Measurements from ENCODE around the gene CELF4.

The CELF4 gene

GRCh38 chr18:37405772-37406171 is 159.8 kb downstream of the CELF4 start:
- Histone ChIP-seq H3K4me3 (ENCODE audit: low read depth, low read length) (no peak overlapping the region), H3K27me3 (ENCODE audit: insufficient read depth, low read depth, severe bottlenecking) (no peaks in the 10 kb centered on the region), H3K36me3 (no peaks in the 10 kb centered on the region), H3K9me3 (ENCODE audit: severe bottlenecking) (no peaks in the 10 kb centered on the region), H3K27ac (no peak overlapping the region)
- TF ChIP-seq CTCF (IDR thresholded peaks at IDR 0.05; ENCODE audit: low read depth, low read length): no peak
- DNase-seq: no peak

GRCh38 chr18:37405229-37405628 is 160.4 kb downstream of the CELF4 start:
- no peak for TF ChIP-seq CTCF (IDR thresholded peaks at IDR 0.05; ENCODE audit: low read depth, low read length)
- Histone ChIP-seq H3K27ac (no peak overlapping the region), H3K36me3 (no peaks in the 10 kb centered on the region), H3K9me3 (ENCODE audit: severe bottlenecking) (no peaks in the 10 kb centered on the region), H3K4me3 (ENCODE audit: low read depth, low read length) (no peak overlapping the region), H3K27me3 (ENCODE audit: insufficient read depth, low read depth, severe bottlenecking) (no peaks in the 10 kb centered on the region)
- DNase-seq: no peak

- H3K9me3 ChIP-seq (ENCODE audit: severe bottlenecking): no peaks in the 10 kb centered on the region
- peak; percentile 61 for DNase-seq
- H3K36me3 ChIP-seq: no peaks in the 10 kb centered on the region
- no peaks in the 10 kb centered on the region for H3K27me3 ChIP-seq (ENCODE audit: insufficient read depth, low read depth, severe bottlenecking)
- no peak overlapping the region for H3K4me3 ChIP-seq (ENCODE audit: low read depth, low read length)
- no peak for TF ChIP-seq CTCF (IDR thresholded peaks at IDR 0.05; ENCODE audit: low read depth, low read length)
- no peak overlapping the region; the same call in 1 of the 2 replicates for H3K27ac ChIP-seq
Measured at GRCh38 chr18:37403788-37404187, 161.8 kb downstream of the CELF4 start.

- Histone ChIP-seq H3K9me3 (ENCODE audit: severe bottlenecking) (no peaks in the 10 kb centered on the region), H3K27me3 (ENCODE audit: insufficient read depth, low read depth, severe bottlenecking) (no peaks in the 10 kb centered on the region), H3K4me3 (ENCODE audit: low read depth, low read length) (no peak overlapping the region), H3K36me3 (no peaks in the 10 kb centered on the region), H3K27ac (peak overlapping the region; percentile 48)
- TF ChIP-seq CTCF (IDR thresholded peaks at IDR 0.05; ENCODE audit: low read depth, low read length): no peak
- DNase-seq: no peak
Measured at GRCh38 chr18:37403100-37403781, 162.4 kb downstream of the CELF4 start.

- DNase-seq: no peak
- Histone ChIP-seq H3K27ac (no peak overlapping the region), H3K27me3 (ENCODE audit: insufficient read depth, low read depth, severe bottlenecking) (no peaks in the 10 kb centered on the region), H3K36me3 (no peaks in the 10 kb centered on the region), H3K4me3 (ENCODE audit: low read depth, low read length) (no peak overlapping the region), H3K9me3 (ENCODE audit: severe bottlenecking) (no peaks in the 10 kb centered on the region)
- TF ChIP-seq CTCF (IDR thresholded peaks at IDR 0.05; ENCODE audit: low read depth, low read length): no peak
Measured at GRCh38 chr18:37402735-37403099, 162.9 kb downstream of the CELF4 start.

GRCh38 chr18:37400802-37401201 is 164.8 kb downstream of the CELF4 start:
- no peak for DNase-seq
- no peak for TF ChIP-seq CTCF (IDR thresholded peaks at IDR 0.05; ENCODE audit: low read depth, low read length)
- no peaks in the 10 kb centered on the region for H3K9me3 ChIP-seq (ENCODE audit: severe bottlenecking)
- H3K27ac ChIP-seq: no peak overlapping the region
- H3K4me3 ChIP-seq (ENCODE audit: low read depth, low read length): no peak overlapping the region
- no peaks in the 10 kb centered on the region for H3K36me3 ChIP-seq
- no peaks in the 10 kb centered on the region for H3K27me3 ChIP-seq (ENCODE audit: insufficient read depth, low read depth, severe bottlenecking)
